ENCODE results near the gene SCRT2.
"Not testable (repeated sequence)": the region's sequence is repeated elsewhere in the genome, so short reads cannot be mapped to it uniquely, and the experiment has no call there.

SCRT2 gene

DNA sequence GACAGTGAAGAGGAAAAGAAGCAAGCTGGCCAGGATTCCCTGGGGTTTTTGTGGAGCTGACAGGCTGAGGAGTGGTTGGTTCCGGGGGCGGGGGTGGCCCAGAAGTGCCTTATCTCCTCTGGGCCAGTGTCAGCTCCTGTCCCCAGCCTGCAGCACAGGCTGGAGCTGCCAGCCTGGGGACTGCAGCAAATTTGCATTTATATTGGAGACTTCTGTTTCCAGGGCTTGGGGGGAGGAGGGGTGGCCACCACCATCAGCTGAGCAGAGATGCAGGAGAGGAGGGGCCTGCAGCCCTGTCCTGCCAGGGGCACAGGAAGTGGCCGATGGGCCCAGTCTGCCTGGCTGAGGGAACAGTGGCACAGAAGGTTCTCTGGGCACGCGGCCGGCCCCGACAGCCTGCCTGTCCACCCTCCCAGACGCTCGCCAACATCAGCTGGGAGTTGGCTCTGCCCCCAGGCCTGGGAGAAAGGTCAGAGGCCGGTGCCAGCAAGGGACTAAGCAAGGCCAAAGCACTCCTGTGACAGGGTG, 24.3 kb upstream of the SCRT2 start:
- TF ChIP-seq, protein P1, sequence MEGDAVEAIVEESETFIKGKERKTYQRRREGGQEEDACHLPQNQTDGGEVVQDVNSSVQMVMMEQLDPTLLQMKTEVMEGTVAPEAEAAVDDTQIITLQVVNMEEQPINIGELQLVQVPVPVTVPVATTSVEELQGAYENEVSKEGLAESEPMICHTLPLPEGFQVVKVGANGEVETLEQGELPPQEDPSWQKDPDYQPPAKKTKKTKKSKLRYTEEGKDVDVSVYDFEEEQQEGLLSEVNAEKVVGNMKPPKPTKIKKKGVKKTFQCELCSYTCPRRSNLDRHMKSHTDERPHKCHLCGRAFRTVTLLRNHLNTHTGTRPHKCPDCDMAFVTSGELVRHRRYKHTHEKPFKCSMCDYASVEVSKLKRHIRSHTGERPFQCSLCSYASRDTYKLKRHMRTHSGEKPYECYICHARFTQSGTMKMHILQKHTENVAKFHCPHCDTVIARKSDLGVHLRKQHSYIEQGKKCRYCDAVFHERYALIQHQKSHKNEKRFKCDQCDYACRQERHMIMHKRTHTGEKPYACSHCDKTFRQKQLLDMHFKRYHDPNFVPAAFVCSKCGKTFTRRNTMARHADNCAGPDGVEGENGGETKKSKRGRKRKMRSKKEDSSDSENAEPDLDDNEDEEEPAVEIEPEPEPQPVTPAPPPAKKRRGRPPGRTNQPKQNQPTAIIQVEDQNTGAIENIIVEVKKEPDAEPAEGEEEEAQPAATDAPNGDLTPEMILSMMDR (IDR thresholded peaks at IDR 0.05; ENCODE audit: low read depth, low read length) = no peak
- no peak for DNase-seq (ENCODE audit: extremely low read depth, low read depth)

DNA sequence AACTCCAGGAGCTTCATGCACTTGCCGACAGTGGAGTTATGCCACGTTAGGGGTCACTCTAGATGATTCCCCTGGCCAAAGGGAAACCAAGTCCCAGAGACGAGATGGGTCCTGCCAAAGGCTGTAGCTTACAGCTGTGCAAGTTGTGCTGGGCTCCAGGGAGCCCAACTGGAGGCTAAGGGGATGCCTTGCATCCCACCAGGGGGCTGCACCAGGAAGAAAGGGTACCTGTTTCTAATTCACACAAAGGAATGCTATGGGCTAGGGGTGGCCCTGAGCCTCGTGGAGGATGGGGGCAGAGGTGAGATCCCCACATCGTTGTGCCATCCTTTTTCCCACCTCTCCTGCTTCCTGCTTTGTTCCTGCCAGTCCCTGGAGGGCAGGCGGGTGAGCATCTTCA, 23.7 kb upstream of the SCRT2 start:
- TF ChIP-seq, protein P1 (IDR thresholded peaks at IDR 0.05; ENCODE audit: low read depth, low read length) = no peak
- DNase-seq (ENCODE audit: extremely low read depth, low read depth) = no peak

DNA sequence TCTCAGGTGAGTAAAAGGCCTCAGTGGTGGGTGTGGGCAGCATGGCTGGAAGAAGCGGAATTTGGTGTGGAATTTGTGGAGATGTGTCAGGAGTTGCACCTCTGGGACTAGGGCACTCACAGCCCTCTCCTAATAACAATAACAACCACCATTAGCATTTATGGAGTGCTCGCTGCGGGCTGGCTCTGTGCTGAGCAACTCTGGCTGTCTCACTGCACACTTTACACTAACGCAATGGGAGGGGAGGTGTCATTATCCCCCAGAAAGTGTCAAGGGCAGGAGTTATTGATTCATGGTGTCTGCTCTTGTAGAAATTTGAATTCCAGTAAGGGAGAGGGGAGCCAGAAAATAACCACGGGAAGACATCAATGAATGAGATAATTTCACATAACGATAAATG, 22.7 kb upstream of the SCRT2 start:
- TF ChIP-seq, protein P1 (IDR thresholded peaks at IDR 0.05; ENCODE audit: low read depth, low read length) = no peak
- DNase-seq (ENCODE audit: extremely low read depth, low read depth) = no peak

DNA sequence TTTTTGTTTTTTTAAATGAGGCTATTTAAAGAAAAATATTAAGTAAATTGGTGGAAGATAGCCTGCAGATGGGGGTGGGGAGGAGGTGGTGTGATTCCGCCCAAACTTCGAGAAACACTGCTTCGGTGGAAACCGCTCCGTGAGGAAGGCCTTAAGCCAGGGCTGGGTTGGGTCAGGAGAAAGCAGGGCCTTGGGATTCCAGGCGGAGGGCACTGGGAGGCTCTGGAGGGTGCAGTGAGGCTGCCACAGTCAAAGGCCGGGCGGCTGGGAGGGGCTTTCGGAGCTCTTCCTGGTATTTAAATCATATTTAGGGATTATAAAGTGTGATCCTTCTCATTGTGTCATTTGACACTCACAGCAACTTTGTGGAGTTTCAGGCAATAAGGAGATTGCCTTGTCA, 22.2 kb upstream of the SCRT2 start:
- TF ChIP-seq, protein P1 (IDR thresholded peaks at IDR 0.05; ENCODE audit: low read depth, low read length) = no peak
- DNase-seq (ENCODE audit: extremely low read depth, low read depth) = no peak

DNA sequence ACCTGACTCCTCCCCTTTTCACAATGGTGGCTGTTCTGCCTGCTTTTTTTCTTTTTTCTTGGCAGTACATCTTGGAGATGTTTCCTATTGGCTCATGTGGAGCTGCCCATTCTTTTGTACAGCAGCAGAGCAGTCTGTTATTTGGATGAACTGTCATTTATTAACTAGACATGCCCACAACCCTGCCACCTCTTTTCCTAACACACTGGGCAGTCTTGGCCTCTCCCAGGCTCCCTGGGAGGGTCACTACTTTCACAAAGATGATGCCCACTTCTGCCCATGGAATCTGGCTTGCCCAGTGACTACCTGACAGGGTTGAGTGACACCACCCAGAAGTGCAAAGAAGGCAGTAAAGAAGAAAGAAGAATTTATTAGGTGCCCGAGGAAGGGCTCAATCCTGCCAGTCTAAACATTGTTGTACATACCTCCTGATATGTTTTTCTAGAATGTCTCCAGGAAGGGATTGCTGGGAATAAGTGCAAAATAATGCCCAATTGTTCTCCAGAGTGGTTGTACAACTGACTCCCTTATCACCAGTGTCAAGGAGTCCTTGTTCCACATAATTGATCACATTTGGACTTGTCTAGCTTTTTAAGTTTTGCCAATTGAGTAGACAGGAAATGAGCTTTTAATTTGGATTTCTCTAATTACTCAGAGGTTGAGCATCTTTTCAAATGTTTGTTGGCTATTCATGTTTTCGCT, 19.7 kb upstream of the SCRT2 start:
- TF ChIP-seq, protein P1 (IDR thresholded peaks at IDR 0.05; ENCODE audit: low read depth, low read length) = no peak
- DNase-seq (ENCODE audit: extremely low read depth, low read depth) = no peak

DNA sequence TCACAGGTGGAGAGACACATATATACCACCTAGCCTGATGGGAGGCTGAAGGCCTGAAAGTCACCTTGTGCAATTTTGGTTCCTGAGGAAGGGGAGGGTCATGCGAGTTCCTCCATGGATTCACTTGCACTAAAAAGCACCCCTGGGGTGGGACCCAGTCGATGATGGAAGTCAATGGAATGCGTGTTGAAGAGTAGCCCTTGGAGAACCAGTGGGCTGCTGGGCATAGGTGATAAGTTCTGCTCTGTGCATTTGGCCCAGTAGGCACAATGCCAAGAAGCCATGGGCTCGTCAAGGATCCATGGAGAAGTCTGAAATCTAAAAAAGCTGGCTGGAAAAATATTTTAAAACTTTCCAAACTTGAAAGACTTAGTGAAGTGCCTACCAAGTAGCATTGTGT, 18.9 kb upstream of the SCRT2 start:
- TF ChIP-seq, protein P1 (IDR thresholded peaks at IDR 0.05; ENCODE audit: low read depth, low read length) = no peak
- no peak for DNase-seq (ENCODE audit: extremely low read depth, low read depth)

DNA sequence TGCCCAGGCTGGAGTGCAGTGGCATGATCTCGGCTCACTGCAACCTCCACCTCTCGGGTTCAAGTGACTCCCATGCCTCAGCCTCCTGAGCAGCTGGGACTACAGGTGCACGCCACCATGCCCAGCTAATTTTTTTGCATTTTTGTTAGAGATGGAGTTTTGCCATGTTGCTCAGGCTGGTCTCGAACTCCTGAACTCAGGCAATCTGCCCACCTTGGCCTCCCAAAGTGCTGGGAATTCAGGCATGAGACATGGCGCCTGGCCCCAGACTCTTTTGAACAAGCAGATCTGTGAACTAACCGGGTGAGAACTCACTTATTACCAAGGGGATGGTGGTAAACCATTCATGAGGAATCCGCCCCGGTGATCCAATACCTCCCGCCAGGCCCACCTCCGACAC, 18.2 kb upstream of the SCRT2 start:
- not testable (repeated sequence) for DNase-seq (ENCODE audit: extremely low read depth, low read depth)

DNA sequence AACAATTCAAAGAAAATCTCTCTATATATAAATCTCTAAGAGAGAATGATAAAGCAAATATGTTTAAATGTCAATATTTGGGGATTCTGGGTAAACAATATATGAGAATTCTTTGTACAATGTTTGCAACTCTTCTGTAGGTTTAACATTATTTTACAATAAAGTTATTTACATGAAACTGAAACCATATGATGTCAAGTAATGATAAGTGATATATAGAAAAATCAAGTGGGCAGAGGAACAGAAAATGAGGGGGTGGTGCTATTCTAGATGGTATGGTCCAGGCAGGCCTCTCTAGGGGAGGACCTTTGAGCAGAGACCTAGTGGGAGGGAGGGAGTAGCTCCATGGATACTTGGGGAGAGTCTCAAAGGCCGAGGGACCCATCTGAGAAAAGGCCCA, 16.4 kb upstream of the SCRT2 start:
- TF ChIP-seq, protein P1 (IDR thresholded peaks at IDR 0.05; ENCODE audit: low read depth, low read length) = no peak
- no peak for DNase-seq (ENCODE audit: extremely low read depth, low read depth)

All from AG09319 (cell line).